HepG2 (cell line): Measurements from ENCODE around the gene NATD1. TPM values are rescaled to one million over a fixed set of nuclear protein-coding genes. Genes with fewer than 3 reads are reported as not detected.

Source experiments
- ATF6 ChIP-seq: sonication (generic); formaldehyde crosslinking; conservative IDR thresholded peaks from 2 replicates; pipeline ENCODE4 v1.4.0; 2020; ENCODE audit warnings: missing genetic modification reagents
- GATAD2A ChIP-seq: IDR thresholded peaks from 2 replicates; pipeline ENCODE4 v1.6.1; 2016
- GRHL1 ChIP-seq: sonication (generic); formaldehyde crosslinking; conservative IDR thresholded peaks from 2 replicates; pipeline ENCODE4 v1.8.0; 2022; ENCODE audit warnings: missing genetic modification reagents
- NR2F1 ChIP-seq, 2 experiments: fragments of 450-650 bp in 1 of 2; formaldehyde crosslinking in 1 of 2; IDR thresholded peaks; 2 replicates each; pipeline versions ENCODE4 v1.5.0 to v1.6.1; 2016 to 2020; ENCODE audit warnings: mild to moderate bottlenecking in 1 of 2, missing compliant biosample characterization in 1 of 2, missing genetic modification reagents in 1 of 2, moderate library complexity in 1 of 2
- RBAK ChIP-seq: sonication (generic); formaldehyde crosslinking; IDR thresholded peaks from 2 replicates; pipeline ENCODE4 v1.5.1; 2020; ENCODE audit warnings: mild to moderate bottlenecking, missing genetic modification reagents
- SETDB1 ChIP-seq: sonication (generic); formaldehyde crosslinking; IDR thresholded peaks from 2 replicates; pipeline ENCODE4 v1.5.1; 2020; ENCODE audit warnings: missing genetic modification reagents, mild to moderate bottlenecking, borderline replicate concordance
- SNAPC5 ChIP-seq: sonication (generic); formaldehyde crosslinking; IDR thresholded peaks from 2 replicates; pipeline ENCODE4 v1.8.1; 2023; ENCODE audit warnings: mild to moderate bottlenecking, missing genetic modification reagents, borderline replicate concordance
- SRF ChIP-seq: IDR thresholded peaks from 2 replicates; pipeline ENCODE4 v1.6.1; 2011; ENCODE audit warnings: mild to moderate bottlenecking, low read depth, low read length, moderate library complexity
- TBL1XR1 ChIP-seq: fragments of 150-350 bp; IDR thresholded peaks from 2 replicates; pipeline ENCODE4 v1.6.1; 2014; ENCODE audit warnings: borderline replicate concordance, low read length; ENCODE audit not compliant: partially characterized antibody
- ZNF224 ChIP-seq: sonication (generic); formaldehyde crosslinking; IDR thresholded peaks from 2 replicates; pipeline ENCODE4 v1.5.0; 2020; ENCODE audit warnings: mild to moderate bottlenecking, missing genetic modification reagents
- ZNF274 ChIP-seq: sonication (generic); formaldehyde crosslinking; IDR thresholded peaks from 2 replicates; pipeline ENCODE4 v1.5.1; 2020; ENCODE audit warnings: mild to moderate bottlenecking, missing genetic modification reagents
- ZNF318 ChIP-seq: sonication (generic); formaldehyde crosslinking; IDR thresholded peaks from 2 replicates; pipeline ENCODE4 v1.4.0; 2020; ENCODE audit warnings: mild to moderate bottlenecking, missing genetic modification reagents
- ZNF614 ChIP-seq: IDR thresholded peaks from 2 replicates; pipeline ENCODE4 v1.6.1; 2018; ENCODE audit warnings: missing biosample characterization, missing genetic modification reagents, inconsistent platforms, borderline replicate concordance
- ZNF724P ChIP-seq: sonication (generic); formaldehyde crosslinking; IDR thresholded peaks from 2 replicates; pipeline ENCODE4 v1.8.0; 2022; ENCODE audit warnings: missing genetic modification reagents, borderline replicate concordance
- ZNF747 ChIP-seq: sonication (generic); formaldehyde crosslinking; IDR thresholded peaks from 2 replicates; pipeline ENCODE4 v1.8.1; 2023; ENCODE audit warnings: missing genetic modification reagents, mild to moderate bottlenecking, borderline replicate concordance
- polyA plus RNA-seq, 8 experiments: library from polyadenylated mRNA; depleted of rRNA in 3 of 8; stranded (reverse) in 7 of 8; unstranded in 1 of 8; fragments of >200 nt; fragmentation: Illumina TruSeq in 4 of 8; extraction: Trizol in 4 of 8; gene quantifications; 2 replicates each; pipeline versions ENCODE4 v1.2.1 to v1.2.3, GENCODE V29; 2011 to 2016; ENCODE audit warnings: low read depth in 4 of 8, missing spikeins in 1 of 8, mixed read lengths in 1 of 8; ENCODE audit not compliant: insufficient read depth in 1 of 8
- total RNA-seq, 5 experiments: library from RNA; depleted of rRNA; stranded (reverse); fragments of >200 nt; fragmentation: Illumina TruSeq; extraction: Trizol; gene quantifications; 2 replicates each; pipeline ENCODE4 v1.2.3, GENCODE V29; 2016; ENCODE audit warnings: low read depth in 1 of 5

Gene NATD1
- total and polyA plus RNA-seq, 2 of the 13 experiments (the other 11 are each of a cell fraction or from before 2014, with no cell fraction given): 0.31 to 2.3 TPM

GRCh38 chr17:21286066-21286770 is 33.0 kb upstream of the NATD1 start (continued):
- 0 out of 2 replicates have a peak, but pooled peaks have one; percentile 33 for TF ChIP-seq ZNF318 (CRISPR knock-in tag)
- no peak for TF ChIP-seq ZNF274
- TF ChIP-seq ZNF224: no peak
- no peak for TF ChIP-seq RBAK
- TF ChIP-seq SNAPC5 (CRISPR knock-in tag): no peak
- no peak for TF ChIP-seq ZNF724P (CRISPR knock-in tag)
- no peak for TF ChIP-seq GRHL1
- no peak for TF ChIP-seq SETDB1 (CRISPR knock-in tag)
- no peak for TF ChIP-seq ATF6 (CRISPR knock-in tag)
- TF ChIP-seq ZNF614 (CRISPR knock-in tag): 0 out of 2 replicates have a peak, but pooled peaks have one; percentile 31
- TF ChIP-seq ZNF747 (CRISPR knock-in tag): no peak
- TF ChIP-seq SRF: no peak
- TF ChIP-seq NR2F1 (CRISPR knock-in tag; IDR thresholded peaks at IDR 0.05): no peak
- TF ChIP-seq GATAD2A: peak; percentile 69
- TF ChIP-seq TBL1XR1: peak; percentile 72
